ENCODE measurements around the gene TEAD2. TPM values are rescaled to one million over a fixed set of nuclear protein-coding genes. Genes with fewer than 3 reads are reported as not detected.

The TEAD2 gene
- total and polyA plus RNA-seq, 9 donors: 27.8 to 63.1 (median 41.6) TPM

- no peak for TF ChIP-seq EP300 (IDR thresholded peaks at IDR 0.05)
- no peak for TF ChIP-seq CTCF (IDR thresholded peaks at IDR 0.05)
- no peak for TF ChIP-seq POLR2A (IDR thresholded peaks at IDR 0.05)
- Histone ChIP-seq H3K27me3 (no peaks in the 10 kb centered on the region), H3K27ac (no peak overlapping the region), H3K9me3 (no peaks in the 10 kb centered on the region), H3K4me3 (no peak overlapping the region), H3K4me1 (ENCODE audit: insufficient read depth) (peaks cover 8% of the 10 kb centered on the region), H3K36me3 (no peaks in the 10 kb centered on the region)
- 92 to 98% (median 94%) methylated on average over 6 to 7 of the region's 7 CpGs for WGBS, 3 donors
- intact Hi-C loops (cut with DNase I): no loop called here
- peak in 3 of 5 donors; percentile 10 to 14 (median 14) for DNase-seq
Measured at GRCh38 chr19:49343123-49343522, 19.1 kb downstream of the TEAD2 start.

- intact Hi-C loops (cut with DNase I): no loop called here
Measured at GRCh38 chr19:49342291-49342721, 19.9 kb downstream of the TEAD2 start.

GRCh38 chr19:49340865-49341718 is 21.1 kb downstream of the TEAD2 start:
- 86 to 92% (median 91%) methylated on average over 11 of the region's 11 CpGs for WGBS, 3 donors
- DNase-seq: peak in 2 of 5 donors; percentile 21 to 29

More at GRCh38 chr19:49342291-49342721, 19.9 kb downstream of the TEAD2 start:
- Histone ChIP-seq H3K4me3 (no peak overlapping the region), H3K27me3 (no peaks in the 10 kb centered on the region), H3K9me3 (no peaks in the 10 kb centered on the region), H3K36me3 (no peaks in the 10 kb centered on the region), H3K27ac (no peak overlapping the region), H3K4me1 (ENCODE audit: insufficient read depth) (peaks cover 8% of the 10 kb centered on the region)
- TF ChIP-seq CTCF (IDR thresholded peaks at IDR 0.05) (no peak), EP300 (IDR thresholded peaks at IDR 0.05) (no peak), POLR2A (IDR thresholded peaks at IDR 0.05) (no peak)
- WGBS, 3 donors: 95% methylated on average over 11 of the region's 11 CpGs
- DNase-seq: peak in 3 of 5 donors; percentile 9 to 20 (median 18)

More at GRCh38 chr19:49340865-49341718, 21.1 kb downstream of the TEAD2 start:
- Histone ChIP-seq H3K4me1 (ENCODE audit: insufficient read depth) (peaks cover 8% of the 10 kb centered on the region), H3K9me3 (no peaks in the 10 kb centered on the region), H3K27ac (peak overlapping the region in 1 of 2 donors; percentile 93), H3K4me3 (no peak overlapping the region), H3K27me3 (no peaks in the 10 kb centered on the region), H3K36me3 (no peaks in the 10 kb centered on the region)
- intact Hi-C loops (cut with DNase I): no loop called here
- TF ChIP-seq POLR2A (IDR thresholded peaks at IDR 0.05) (no peak), EP300 (IDR thresholded peaks at IDR 0.05) (no peak), CTCF (IDR thresholded peaks at IDR 0.05) (no peak)

All from ovary (tissue), 9 donors.